Adrenal gland (tissue), 12 donors: ENCODE measurements around the gene CUX1. TPM values are rescaled to one million over a fixed set of nuclear protein-coding genes. Genes with fewer than 3 reads are reported as not detected.

Source experiments
- DNase-seq, 7 donors: peaks; one replicate each; pipeline ENCODE4 v3.0.0-alpha.2; 2019 to 2020
- H3K27ac ChIP-seq, 5 donors: fragments of 200-600 bp; sonication (generic) in 4 of 5; 1 replicate in 3 of 5; 2 replicates in 2 of 5; pipeline versions ENCODE4 v1.5.1 to v1.8.0; 2016 to 2020; ENCODE audit warnings: mild to moderate bottlenecking in 1 of 5
- H3K27me3 ChIP-seq: fragments of 200-600 bp; 2 replicates; pipeline ENCODE4 v1.8.0; 2021
- H3K36me3 ChIP-seq, 2 donors: fragments of 200-600 bp; replicated peaks in 1 of 2; 1 replicate in 1 of 2; 2 replicates in 1 of 2; pipeline versions ENCODE4 v1.5.1 to v1.8.0; 2018 to 2022
- H3K4me1 ChIP-seq, 2 donors: fragments of 200-600 bp; replicated peaks in 1 of 2; 1 replicate in 1 of 2; 2 replicates in 1 of 2; pipeline versions ENCODE4 v1.5.1 to v1.8.0; 2018 to 2021
- H3K4me3 ChIP-seq, 4 donors: fragments of 200-600 bp; sonication (generic) in 3 of 4; one replicate each; pipeline ENCODE4 v1.5.1; 2016 to 2018
- H3K9me3 ChIP-seq, 3 donors: fragments of 200-600 bp; sonication (generic) in 1 of 3; replicated peaks in 1 of 3; 1 replicate in 2 of 3; 2 replicates in 1 of 3; pipeline versions ENCODE4 v1.5.1 to v1.8.0; 2016 to 2021
- CTCF ChIP-seq, 6 experiments: fragments of 450-650 bp in 4 of 6; fragments of 200-600 bp in 2 of 6; sonication (generic) in 1 of 6; IDR thresholded peaks; 1 replicate in 5 of 6; 2 replicates in 1 of 6; pipeline versions ENCODE4 v1.5.1 to v1.8.0; 2016 to 2021; ENCODE audit warnings: antibody characterized with exemption in 6 of 6, mild to moderate bottlenecking in 2 of 6, moderate library complexity in 1 of 6
- POLR2A ChIP-seq, 2 donors: fragments of 450-650 bp; IDR thresholded peaks; one replicate each; pipeline ENCODE4 v1.6.1; 2017; ENCODE audit warnings: antibody characterized with exemption in 2 of 2, mild to moderate bottlenecking in 2 of 2, moderate library complexity in 1 of 2
- WGBS, 4 donors: extraction: QIAGEN DNeasy Blood & Tissue Kit in 2 of 4; methylation state at CpG; one replicate each; pipeline versions ENCODE4 v1.1.5 to v1.1.7; 2013 to 2017; 5-methylcytosine and 5-hydroxymethylcytosine counted together
- intact Hi-C, 2 donors: fragments of 100-400 bp; cut with DNase I; formaldehyde crosslinking; loops; one replicate each; pipeline versions ENCODE4 v1.14.1 to v1.15.0; 2022 to 2023
- polyA plus RNA-seq, 3 donors: library from polyadenylated mRNA; stranded (reverse); fragments of 200-250 nt in 2 of 3; fragments of 350-450 nt in 1 of 3; fragmentation: Illumina TruSeq in 1 of 3; extraction: RNeasy Lipid Tissue Mini Kit (QIAGEN cat#74804) in 1 of 3; gene quantifications; one replicate each; pipeline ENCODE4 v1.2.3, GENCODE V29; 2013 to 2014
- total RNA-seq, 9 donors: library from RNA; depleted of rRNA in 4 of 9; stranded (reverse); fragments of >200 nt in 4 of 9; fragments of 120-200 nt in 1 of 9; fragmentation: NEBNext Ultra II Directional in 1 of 9; extraction: Animal tissue kit (Norgen Biotek cat#: 25700) in 1 of 9; gene quantifications; one replicate each; pipeline versions ENCODE4 v1.1.0 to v1.2.4, GENCODE V29; 2013 to 2023
- donor health status: healthy with polysubstance abuse.
- donor health status: Bipolar disorder and iron deficiency.
- donor health status: DM: yes; HTN: yes; CAD: no.
- donor health status: DM: no; HTN: no; CAD: no.
- donor health status: DM: no; HTN: no; CAD: no.
- donor health status: DM: yes; HTN: yes; CAD: no.

The CUX1 gene
- total and polyA plus RNA-seq, 12 donors, result 17.2 to 72.6 (median 58.3) TPM

- Histone ChIP-seq H3K4me1 (no peaks in the 10 kb centered on the region), H3K27me3 (no peaks in the 10 kb centered on the region), H3K4me3 (no peak overlapping the region), H3K36me3 (no peaks in the 10 kb centered on the region), H3K9me3 (no peaks in the 10 kb centered on the region), H3K27ac (no peak overlapping the region)
- no peak for DNase-seq
- 83 to 90% (median 87%) methylated on average over 5 of the region's 5 CpGs for WGBS, 4 donors
- intact Hi-C loops, result no loop called here
- TF ChIP-seq CTCF (IDR thresholded peaks at IDR 0.05) (no peak), POLR2A (IDR thresholded peaks at IDR 0.05) (no peak)
Measured at GRCh38 chr7:101976411-101976810, 159.0 kb downstream of the CUX1 start.

- no peak for DNase-seq
- no peaks in the 10 kb centered on the region for H3K27me3 ChIP-seq
- no peak overlapping the region for H3K27ac ChIP-seq
- no peaks in the 10 kb centered on the region for H3K4me1 ChIP-seq
- WGBS, 4 donors, result 95 to 99% (median 98%) methylated on average over 4 of the region's 4 CpGs
- H3K9me3 ChIP-seq, result no peaks in the 10 kb centered on the region
- no peaks in the 10 kb centered on the region for H3K36me3 ChIP-seq
- TF ChIP-seq CTCF (IDR thresholded peaks at IDR 0.05) (no peak), POLR2A (IDR thresholded peaks at IDR 0.05) (no peak)
- no peak overlapping the region for H3K4me3 ChIP-seq
- intact Hi-C loops, result no loop called here
Measured at GRCh38 chr7:101977249-101977648, 159.8 kb downstream of the CUX1 start.

- no peak overlapping the region for H3K4me3 ChIP-seq
- intact Hi-C loops, result no loop called here
- H3K4me1 ChIP-seq, result no peaks in the 10 kb centered on the region
- no peaks in the 10 kb centered on the region for H3K36me3 ChIP-seq
- 95 to 96% (median 96%) methylated on average over 10 of the region's 10 CpGs for WGBS, 4 donors
- no peaks in the 10 kb centered on the region for H3K27me3 ChIP-seq
- DNase-seq, result no peak
- no peak for TF ChIP-seq CTCF (IDR thresholded peaks at IDR 0.05)
- TF ChIP-seq POLR2A (IDR thresholded peaks at IDR 0.05), result no peak
- no peak overlapping the region for H3K27ac ChIP-seq
- no peaks in the 10 kb centered on the region for H3K9me3 ChIP-seq
Measured at GRCh38 chr7:101978683-101979082, 161.3 kb downstream of the CUX1 start.

GRCh38 chr7:101983147-101983811 is 165.9 kb downstream of the CUX1 start:
- Histone ChIP-seq H3K27me3 (no peaks in the 10 kb centered on the region), H3K9me3 (no peaks in the 10 kb centered on the region), H3K4me1 (no peaks in the 10 kb centered on the region), H3K36me3 (no peaks in the 10 kb centered on the region), H3K4me3 (no peak overlapping the region), H3K27ac (no peak overlapping the region)
- intact Hi-C loops, result no loop called here
- no peak for DNase-seq
- no peak for TF ChIP-seq POLR2A (IDR thresholded peaks at IDR 0.05)
- no peak for TF ChIP-seq CTCF (IDR thresholded peaks at IDR 0.05)
- 95 to 99% (median 95%) methylated on average over 4 of the region's 4 CpGs for WGBS, 4 donors
